HG02610 (cell line): ENCODE data around the gene DUS2.

Experiments
- ATAC-seq: cut with Tn5 transposase; IDR thresholded peaks from one replicate; pipeline ENCODE4 v1.9.1; 2021; ENCODE audit warnings: mild to moderate bottlenecking, moderate library complexity; ENCODE audit not compliant: unreplicated experiment

DUS2 gene

GRCh38 chr16:68074850-68075555 lies 51.9 kb downstream of the DUS2 start:
- peak; percentile 74 for ATAC-seq

DNA sequence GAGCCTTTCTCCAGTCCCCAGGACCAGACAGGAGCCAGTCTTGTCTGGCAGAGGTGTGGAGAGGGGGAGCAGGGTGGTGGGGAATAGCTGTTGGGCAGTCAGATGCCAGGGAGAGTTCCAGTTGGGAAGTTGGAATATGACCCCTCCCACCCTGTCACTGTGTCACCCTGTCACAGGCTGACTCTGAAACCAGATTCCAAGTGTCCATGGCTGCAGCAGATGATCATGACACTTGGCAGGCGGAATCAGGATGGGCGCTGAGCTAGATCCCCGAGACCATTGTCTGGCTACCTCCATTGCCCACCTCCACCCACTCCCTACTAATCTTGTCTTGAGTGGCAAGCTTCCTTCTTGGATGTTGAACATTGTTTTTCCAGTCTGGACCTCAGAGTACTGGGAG lies 52.9 kb downstream of the DUS2 start:
- no peak for ATAC-seq

GRCh38 chr16:68076560-68076959 lies 53.5 kb downstream of the DUS2 start:
- no peak for ATAC-seq

DNA sequence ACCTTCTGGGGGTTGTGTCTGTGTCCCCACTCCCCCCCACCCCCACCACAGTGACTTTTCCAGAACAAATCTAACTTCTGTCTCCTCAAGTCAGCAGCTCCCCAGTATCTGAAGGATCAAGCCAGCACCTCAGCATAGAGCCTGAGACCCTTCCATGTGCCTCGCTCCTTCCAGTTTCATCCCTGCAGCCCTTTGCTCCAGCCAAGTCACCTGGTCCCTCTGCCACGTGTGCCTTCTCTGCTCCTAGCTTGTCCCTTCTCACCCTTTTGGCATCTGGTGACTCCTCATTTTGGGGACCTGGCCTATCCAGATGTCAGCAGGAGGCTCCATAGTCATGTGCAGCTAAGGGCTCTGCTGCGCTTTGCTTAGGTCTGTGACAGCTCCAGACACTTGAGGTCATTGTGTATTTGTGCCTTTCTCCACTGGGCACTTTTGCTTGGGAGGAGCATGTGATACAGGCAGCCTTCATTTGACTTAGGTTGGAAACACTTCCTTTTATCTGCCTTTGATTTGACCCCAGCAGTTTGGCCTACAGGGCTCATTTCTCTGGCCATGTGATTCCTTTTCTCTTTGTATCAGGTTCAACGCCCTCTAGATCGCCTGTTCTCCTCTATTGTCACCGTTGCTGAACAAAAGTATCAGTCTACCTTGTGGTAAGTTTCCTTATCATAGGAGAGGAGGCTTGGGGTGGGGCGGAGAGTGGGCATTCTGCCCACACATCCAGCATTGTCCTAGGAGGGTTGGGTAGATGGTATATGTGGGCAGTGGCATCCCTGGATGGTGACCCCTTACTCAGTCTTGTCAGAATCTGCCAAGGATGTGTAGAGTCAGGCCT lies 55.0 kb downstream of the DUS2 start:
- ATAC-seq, result no peak

- ATAC-seq, result no peak
Measured at GRCh38 chr16:68078701-68079375, 55.8 kb downstream of the DUS2 start.

- no peak for ATAC-seq
Measured at GRCh38 chr16:68079376-68079625, 56.2 kb downstream of the DUS2 start.

DNA sequence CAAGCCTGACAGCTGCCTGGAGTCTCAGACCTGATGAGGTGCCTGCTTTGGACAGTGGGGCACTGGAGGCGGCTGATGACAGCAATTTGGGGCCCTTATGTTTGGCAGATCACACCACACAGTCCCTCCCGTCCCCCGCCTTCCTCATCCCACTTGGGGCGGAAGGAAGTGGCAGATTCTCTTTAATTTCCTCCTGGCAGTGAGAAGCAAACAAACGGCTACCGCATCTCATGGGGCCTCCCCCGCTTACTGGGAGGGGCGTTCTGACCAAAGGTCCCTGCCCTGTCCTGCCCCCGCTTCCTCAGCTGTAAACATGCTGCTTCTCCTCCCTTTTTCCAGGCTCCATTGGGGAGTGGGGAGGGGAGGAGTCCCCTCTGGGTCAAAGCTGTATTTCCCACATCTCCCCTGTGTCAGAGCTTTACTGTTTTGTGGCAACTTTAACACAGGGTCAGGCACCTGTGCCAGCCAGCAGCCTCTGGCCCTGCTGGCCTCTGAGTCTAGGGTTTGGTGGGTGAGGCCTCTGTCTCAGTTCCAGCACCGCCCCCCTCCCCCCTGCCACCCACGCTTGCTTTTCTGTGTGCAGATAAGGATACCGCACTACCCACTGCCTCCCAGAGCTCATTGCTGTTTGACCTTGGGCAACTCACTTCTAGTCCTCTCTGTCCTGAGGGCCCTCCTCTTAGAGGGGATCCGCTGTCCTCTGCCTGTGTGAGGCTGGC lies 56.7 kb downstream of the DUS2 start:
- ATAC-seq, result no peak

DNA sequence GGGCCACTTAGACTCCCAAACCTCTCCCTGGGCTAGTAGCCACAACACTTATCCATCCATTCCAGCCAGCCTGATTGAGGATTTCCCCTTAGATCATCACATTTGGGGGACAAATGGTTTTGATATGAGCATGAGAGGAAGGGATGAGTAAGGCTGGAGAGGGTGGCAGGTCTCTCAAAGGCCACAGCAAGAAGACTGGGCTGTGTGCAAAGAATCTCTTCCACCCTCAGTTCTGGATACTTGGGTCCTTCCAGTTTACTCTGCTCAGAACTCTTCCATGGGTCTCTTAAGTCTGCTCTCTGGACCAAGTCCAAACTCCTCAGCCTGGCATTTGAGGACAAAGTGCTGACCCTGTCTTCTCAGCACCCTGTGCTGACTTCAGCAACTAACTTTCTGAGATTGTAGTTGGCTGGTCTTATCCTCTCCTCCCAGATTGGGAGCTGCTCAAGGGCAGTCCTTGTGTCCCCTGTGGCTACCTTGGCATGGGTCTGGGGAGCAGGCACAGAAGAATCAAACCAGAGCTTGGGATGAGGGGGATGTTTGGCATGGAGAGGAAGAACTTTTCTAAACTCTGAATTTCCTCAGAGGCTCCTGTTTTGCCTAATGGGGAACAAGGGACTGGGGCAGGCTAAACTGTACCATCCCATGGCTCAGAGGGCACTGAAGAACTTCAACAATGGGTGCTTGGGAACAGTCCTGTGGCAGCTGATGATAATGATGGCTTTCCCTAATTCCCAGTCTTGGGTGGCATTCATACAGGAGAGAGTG lies 59.0 kb downstream of the DUS2 start:
- ATAC-seq, result no peak

- no peak for ATAC-seq
Measured at GRCh38 chr16:68082629-68083238, 59.6 kb downstream of the DUS2 start.

- ATAC-seq, result no peak
Measured at GRCh38 chr16:68083239-68083781, 60.2 kb downstream of the DUS2 start.

GRCh38 chr16:68083861-68084503 lies 60.9 kb downstream of the DUS2 start:
- no peak for ATAC-seq

DNA sequence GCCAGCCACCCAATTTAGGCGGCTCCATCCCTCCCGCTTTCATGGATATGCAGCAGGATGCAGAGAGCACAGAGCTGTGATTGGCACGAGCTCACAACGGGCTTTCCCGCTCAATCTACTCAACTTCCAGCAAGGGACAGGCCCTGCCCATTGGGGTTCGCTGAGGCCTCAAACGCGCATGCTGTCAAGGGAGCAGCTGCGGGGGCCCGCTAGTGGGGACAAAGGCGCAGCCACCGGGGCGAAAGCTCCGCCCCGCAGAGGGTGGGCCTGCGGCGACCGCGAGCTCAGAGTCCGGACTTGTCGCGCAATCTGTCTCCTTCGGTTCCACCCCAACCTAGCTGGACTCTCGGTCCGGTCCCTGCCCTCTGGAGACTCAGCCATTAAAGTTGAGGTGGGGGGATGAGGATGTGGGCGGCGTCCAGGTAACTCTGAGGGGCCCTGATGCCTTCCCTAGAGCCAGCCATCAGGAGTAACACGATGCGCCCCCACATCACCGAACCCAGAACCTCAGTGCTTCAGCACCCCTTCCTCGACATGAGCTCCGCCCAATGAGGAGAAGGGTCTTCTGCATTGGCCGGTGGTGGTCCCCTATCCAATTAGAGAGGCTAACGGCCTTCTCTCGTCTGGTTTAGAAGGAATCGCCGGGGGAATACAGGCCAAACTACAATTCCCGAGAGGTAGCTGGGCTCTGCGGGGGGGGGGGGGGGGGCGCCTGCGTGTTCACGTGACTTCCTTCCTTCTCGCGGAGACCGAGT lies 61.6 kb downstream of the DUS2 start:
- ATAC-seq, result peak; percentile 62

GRCh38 chr16:68085259-68086071 lies 62.4 kb downstream of the DUS2 start, which contains the start of gene NFATC3:
TSS of gene NFATC3 (plus strand) at chr16:68085370. CDS start at chr16:68085682, 312 bp downstream.
- ATAC-seq, result peak; percentile 52

DNA sequence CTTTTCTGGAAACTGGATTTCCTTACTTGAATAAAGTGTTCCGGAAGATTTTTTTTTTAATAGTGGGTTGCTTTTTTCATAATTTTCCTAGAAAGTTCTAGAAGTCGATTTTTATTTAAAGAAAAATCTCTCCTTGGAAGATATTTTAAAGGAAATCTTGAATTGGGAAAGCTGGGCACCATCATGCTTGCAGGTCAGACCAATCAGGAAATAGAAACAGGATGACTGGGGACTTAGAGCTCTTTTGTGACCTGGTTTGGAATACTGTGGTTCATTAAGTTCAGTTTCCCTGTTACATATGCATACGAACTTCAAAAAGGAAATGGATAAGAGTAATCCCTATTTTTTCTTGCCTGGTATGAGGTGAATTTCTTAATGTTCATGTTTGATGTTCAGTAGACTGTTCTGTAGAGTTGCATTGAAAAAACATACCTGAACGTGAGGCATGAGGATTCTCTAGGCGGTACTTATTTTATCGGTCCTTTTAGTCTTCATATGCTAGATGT lies 63.3 kb downstream of the DUS2 start:
- ATAC-seq, result no peak

DNA sequence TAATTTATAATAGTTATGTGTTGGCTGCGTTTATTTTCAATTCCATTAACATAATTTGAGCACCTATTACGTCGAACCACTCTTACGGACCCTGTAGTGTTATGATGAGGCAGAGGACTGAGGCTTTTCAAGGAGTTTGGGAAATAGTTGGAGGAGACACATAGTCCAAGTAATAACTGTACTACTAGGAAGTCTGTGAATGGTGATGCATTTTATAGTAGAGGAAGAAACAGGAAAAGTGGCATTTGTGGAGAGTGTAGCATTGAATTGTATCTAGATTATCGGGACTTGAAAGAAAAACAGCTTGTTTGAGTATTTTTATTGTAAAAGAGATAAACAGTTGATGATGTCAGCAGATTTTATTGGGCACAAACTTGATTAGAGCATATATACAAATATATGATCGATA lies 63.8 kb downstream of the DUS2 start:
- ATAC-seq, result no peak

DNA sequence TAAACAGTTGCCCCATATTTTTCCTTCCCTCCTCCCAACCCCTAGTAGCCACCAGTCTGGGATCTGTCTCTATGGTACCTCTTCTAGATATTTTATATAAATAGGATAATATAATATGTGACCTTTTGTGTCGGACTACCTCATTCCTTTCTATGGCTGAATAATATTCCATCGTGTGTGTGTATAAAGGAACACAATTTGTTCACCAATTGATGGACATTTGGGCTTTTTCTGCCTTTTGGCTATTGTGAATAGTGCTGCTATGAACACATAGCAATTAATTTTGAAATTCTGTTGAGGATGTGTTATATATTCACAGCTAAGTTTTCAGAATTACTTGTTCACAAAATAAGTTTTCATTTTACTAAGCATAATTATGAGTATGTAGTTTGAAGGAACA lies 64.6 kb downstream of the DUS2 start:
- no peak for ATAC-seq

DNA sequence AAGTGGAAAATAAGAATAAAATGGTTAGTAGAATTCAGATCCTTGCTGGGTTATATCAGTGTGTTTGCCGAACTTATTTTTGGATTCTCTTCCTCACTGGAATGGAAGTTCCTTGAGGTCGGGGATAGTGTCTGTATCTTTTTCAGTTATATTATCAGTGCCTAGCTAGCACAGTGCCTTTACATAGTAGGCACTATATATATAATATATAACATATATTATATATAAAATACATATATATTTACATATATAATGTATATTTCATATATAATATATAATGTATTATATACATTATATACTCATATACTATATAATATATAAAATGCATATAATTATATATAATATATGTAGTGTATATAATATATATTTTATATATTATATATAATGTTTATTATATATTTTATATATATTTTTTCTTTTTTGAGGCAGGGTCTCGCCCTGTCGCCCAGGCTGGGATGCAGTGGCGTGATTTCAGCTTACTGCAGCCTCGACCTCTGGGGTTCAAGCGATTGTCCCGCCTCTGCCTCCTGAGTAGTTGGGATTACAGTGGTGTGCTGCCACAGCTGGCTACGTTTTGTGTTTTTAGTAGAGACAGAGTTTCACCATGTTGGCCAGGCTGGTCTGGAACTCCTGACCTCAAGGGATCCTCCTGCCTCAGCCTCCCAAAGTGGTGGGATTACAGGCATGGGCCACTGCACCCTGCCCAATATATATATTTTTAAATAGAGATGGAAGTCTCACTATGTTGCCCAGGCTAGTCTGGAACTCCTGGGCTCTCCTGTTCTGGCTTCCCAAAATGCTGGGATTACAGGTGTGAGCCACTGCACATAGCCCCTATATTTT lies 65.3 kb downstream of the DUS2 start:
- ATAC-seq, result no peak
